GM23338 (cell line): Measurements from ENCODE around the gene SHKBP1. TPM values are rescaled to one million over a fixed set of nuclear protein-coding genes. Genes with fewer than 3 reads are reported as not detected.

Experiments used
- ATAC-seq: fragments of 200-7000 bp; cut with Tn5 transposase; 3 replicates; pipeline ENCODE4 v1.9.1; 2020
- DNase-seq: peaks from one replicate; pipeline ENCODE4 v3.0.0-alpha.2; 2015; ENCODE audit warnings: low spot score
- H2AFZ ChIP-seq: fragments of 200-600 bp; sonication (generic); 2 replicates; pipeline ENCODE4 v1.8.0; 2016; ENCODE audit warnings: antibody characterized with exemption, mild to moderate bottlenecking, moderate library complexity
- H3F3A ChIP-seq: fragments of 200-600 bp; sonication (generic); replicated peaks from 2 replicates; pipeline ENCODE4 v1.8.0; 2017; ENCODE audit warnings: antibody characterized with exemption, mixed run types, low read depth
- H3K27ac ChIP-seq: fragments of 200-600 bp; sonication (generic); 2 replicates; pipeline ENCODE4 v1.6.1; 2016; ENCODE audit warnings: low read depth
- H3K27me3 ChIP-seq: fragments of 200-600 bp; sonication (generic); 2 replicates; pipeline ENCODE4 v1.8.0; 2016; ENCODE audit warnings: mild to moderate bottlenecking, mixed run types, moderate library complexity; ENCODE audit not compliant: insufficient read depth
- H3K36me3 ChIP-seq: fragments of 200-600 bp; sonication (generic); 2 replicates; pipeline ENCODE4 v1.8.0; 2016; ENCODE audit warnings: mild to moderate bottlenecking; ENCODE audit not compliant: insufficient read depth
- H3K4me1 ChIP-seq: fragments of 200-600 bp; sonication (generic); 2 replicates; pipeline ENCODE4 v1.8.0; 2016; ENCODE audit warnings: mild to moderate bottlenecking, moderate library complexity; ENCODE audit not compliant: insufficient read depth
- H3K4me2 ChIP-seq: fragments of 200-600 bp; sonication (generic); 2 replicates; pipeline ENCODE4 v1.7.1; 2017; ENCODE audit warnings: mixed run types
- H3K4me3 ChIP-seq: fragments of 200-600 bp; sonication (generic); 2 replicates; pipeline ENCODE4 v1.6.1; 2016; ENCODE audit warnings: mixed run types
- H3K79me2 ChIP-seq: fragments of 200-600 bp; sonication (generic); replicated peaks from 2 replicates; pipeline ENCODE4 v1.8.0; 2017; ENCODE audit warnings: mild to moderate bottlenecking; ENCODE audit not compliant: insufficient read depth
- H3K9me2 ChIP-seq: fragments of 200-600 bp; sonication (generic); 2 replicates; pipeline ENCODE4 v1.8.0; 2017; ENCODE audit not compliant: insufficient read depth
- H4K20me1 ChIP-seq: fragments of 200-600 bp; sonication (generic); replicated peaks from 2 replicates; pipeline ENCODE4 v1.8.0; 2017; ENCODE audit warnings: mild to moderate bottlenecking; ENCODE audit not compliant: insufficient read depth
- H3K27ac Mint-ChIP-seq: 2 replicates; pipeline ENCODE4 v1.8.0; 2020; ENCODE audit warnings: inconsistent platforms, mild to moderate bottlenecking, moderate library complexity, mixed read lengths
- H3K27me3 Mint-ChIP-seq: 3 replicates; pipeline ENCODE4 v1.8.0; 2022; ENCODE audit warnings: low read depth, mild to moderate bottlenecking, moderate library complexity, mixed read lengths, inconsistent platforms; ENCODE audit not compliant: insufficient read depth, poor library complexity
- H3K36me3 Mint-ChIP-seq: 3 replicates; pipeline ENCODE4 v1.8.0; 2021; ENCODE audit warnings: low read depth, mild to moderate bottlenecking, inconsistent platforms, moderate library complexity, mixed read lengths
- H3K4me1 Mint-ChIP-seq: 3 replicates; pipeline ENCODE4 v1.8.0; 2020; ENCODE audit warnings: mild to moderate bottlenecking, inconsistent platforms, mixed read lengths
- H3K4me3 Mint-ChIP-seq: 3 replicates; pipeline ENCODE4 v1.8.0; 2021; ENCODE audit warnings: moderate library complexity, mild to moderate bottlenecking, inconsistent platforms, mixed read lengths
- H3K9me3 Mint-ChIP-seq: 3 replicates; pipeline ENCODE4 v1.8.0; 2020; ENCODE audit warnings: moderate library complexity, mild to moderate bottlenecking, inconsistent platforms, mixed read lengths
- CREB1 ChIP-seq: fragments of 250-450 bp; sonication (Bioruptor Pico); IDR thresholded peaks from 2 replicates; pipeline ENCODE4 v1.5.0; 2020; ENCODE audit warnings: low read depth, mild to moderate bottlenecking, moderate library complexity
- EZH2 ChIP-seq: fragments of 200-600 bp; sonication (generic); IDR thresholded peaks from one replicate; pipeline ENCODE4 v1.8.0; 2017; ENCODE audit warnings: antibody characterized with exemption, mild to moderate bottlenecking, low read depth; ENCODE audit not compliant: unreplicated experiment
- EZH2phosphoT487 ChIP-seq: fragments of 200-600 bp; sonication (generic); IDR thresholded peaks from one replicate; pipeline ENCODE4 v1.8.1; 2018; ENCODE audit warnings: antibody characterized with exemption; ENCODE audit not compliant: unreplicated experiment
- JUNB ChIP-seq: IDR thresholded peaks from one replicate; pipeline ENCODE4 v1.6.1; 2016; ENCODE audit warnings: antibody characterized with exemption; ENCODE audit not compliant: unreplicated experiment
- NANOG ChIP-seq: IDR thresholded peaks from 2 replicates; pipeline ENCODE4 v1.6.1; 2016; ENCODE audit warnings: antibody characterized with exemption, borderline replicate concordance
- REST ChIP-seq: IDR thresholded peaks from one replicate; pipeline ENCODE4 v1.6.1; 2018; ENCODE audit warnings: antibody characterized with exemption; ENCODE audit not compliant: unreplicated experiment
- ZNF114 ChIP-seq: fragments of 250-450 bp; sonication (Bioruptor Pico); IDR thresholded peaks from 2 replicates; pipeline ENCODE4 v1.5.0; 2020; ENCODE audit warnings: mild to moderate bottlenecking, moderate library complexity
- ZNF462 ChIP-seq: fragments of 250-450 bp; sonication (Bioruptor Pico); IDR thresholded peaks from 2 replicates; pipeline ENCODE4 v1.5.0; 2020; ENCODE audit warnings: mild to moderate bottlenecking, moderate library complexity
- polyA plus RNA-seq: library from polyadenylated mRNA; unstranded; fragments of >200 nt; fragmentation: Nextera tagmentation; extraction: Ambion mirVana; gene quantifications from 2 replicates; pipeline ENCODE4 v1.2.1, GENCODE V29; 2016
- total RNA-seq: library from RNA; depleted of rRNA; stranded (reverse); fragments of >200 nt; shearing (Covaris generic); gene quantifications from 2 replicates; pipeline ENCODE4 v1.2.3, GENCODE V29; 2014

The SHKBP1 gene
- total and polyA plus RNA-seq, 2 experiments from 2014 or later, result 63.2 to 69.8 TPM

- no peak overlapping the region for H3K27ac Mint-ChIP-seq
- H3K27ac ChIP-seq, result no peak overlapping the region
- H3K9me3 Mint-ChIP-seq, result peaks cover 3% of the 10 kb centered on the region; the same call in 2 of the 3 replicates
- no peak for DNase-seq
- no peak overlapping the region for H3K4me3 Mint-ChIP-seq
- peaks cover 12% of the 10 kb centered on the region for H3K4me1 Mint-ChIP-seq
- no peak overlapping the region for H3K4me3 ChIP-seq
- H3K36me3 ChIP-seq, result peaks cover 11% of the 10 kb centered on the region; the same call in 1 of the 2 replicates
- no peaks in the 10 kb centered on the region for H3K27me3 ChIP-seq
- H3K27me3 Mint-ChIP-seq, result peaks cover 11% of the 10 kb centered on the region
- H4K20me1 ChIP-seq, result peaks cover 14% of the 10 kb centered on the region; the same call in 1 of the 2 replicates
- no peak for TF ChIP-seq ZNF462
- TF ChIP-seq REST, result no peak
- no peak for TF ChIP-seq ZNF114 (CRISPR knock-in tag)
- TF ChIP-seq JUNB, result no peak
- TF ChIP-seq CREB1, result no peak
- no peak for TF ChIP-seq EZH2phosphoT487
- TF ChIP-seq EZH2, result no peak
- TF ChIP-seq NANOG, result no peak
- H3K4me2 ChIP-seq, result no peak overlapping the region
- no peak overlapping the region for H2AFZ ChIP-seq
- no peaks in the 10 kb centered on the region for H3K79me2 ChIP-seq
- H3F3A ChIP-seq, result peaks cover 8% of the 10 kb centered on the region; the same call in 1 of the 2 replicates
- peaks cover 4% of the 10 kb centered on the region for H3K4me1 ChIP-seq
- H3K36me3 Mint-ChIP-seq, result peaks cover 42% of the 10 kb centered on the region
- ATAC-seq, result no peak
- no peaks in the 10 kb centered on the region for H3K9me2 ChIP-seq
Observed at GRCh38 chr19:40582467-40582866, 5.8 kb downstream of the SHKBP1 start.
